Omental fat pad (tissue), 4 donors: ENCODE results near the gene RAB19. TPM values are rescaled to one million over a fixed set of nuclear protein-coding genes. Genes with fewer than 3 reads are reported as not detected.
A peak's percentile ranks its signal among the peaks of the same experiment; 100 is the strongest.

Experiments
- ATAC-seq: fragments of 150-250 bp; one replicate; pipeline ENCODE4 v1.9.1; 2016; ENCODE audit warnings: mild to moderate bottlenecking, moderate library complexity; ENCODE audit not compliant: low FRiP score
- DNase-seq: peaks from one replicate; pipeline ENCODE4 v3.0.0-alpha.2; 2019; ENCODE audit warnings: low spot score
- CTCF ChIP-seq, 3 donors: fragments of 450-650 bp; IDR thresholded peaks; one replicate each; pipeline ENCODE4 v1.5.1; 2016 to 2017; ENCODE audit warnings: antibody characterized with exemption in 3 of 3, mild to moderate bottlenecking in 3 of 3, moderate library complexity in 2 of 3
- total RNA-seq, 4 donors: library from RNA; depleted of rRNA; stranded (reverse); fragments of >200 nt; gene quantifications; one replicate each; pipeline ENCODE4 v1.1.0, GENCODE V29; 2016

Gene RAB19
- total RNA-seq, 4 donors from 2014 or later = 1.3 TPM; not detected in 3

DNA sequence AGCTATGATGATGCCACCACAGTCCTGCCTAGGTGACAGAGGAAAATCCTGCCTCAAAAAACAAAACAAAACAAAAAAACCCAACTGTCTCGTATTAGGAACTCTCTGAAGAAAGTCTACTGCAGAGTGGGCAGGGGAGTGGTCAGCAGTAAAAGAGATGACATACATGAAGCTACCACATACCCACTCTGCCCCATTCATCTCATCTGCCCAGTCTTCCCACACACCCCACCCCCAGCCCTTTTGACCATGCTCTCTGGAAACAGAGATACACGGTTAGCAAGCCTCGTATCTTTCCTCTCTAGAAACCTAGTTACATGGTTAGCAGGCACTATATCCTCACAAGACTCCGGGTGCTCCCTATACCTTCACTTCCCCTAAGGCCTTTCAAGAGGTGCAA is 13.8 kb upstream of the RAB19 start:
- no peak for TF ChIP-seq CTCF (IDR thresholded peaks at IDR 0.05)
- ATAC-seq (no peak), DNase-seq (no peak)

- DNase-seq (no peak), ATAC-seq (no peak)
- no peak for TF ChIP-seq CTCF (IDR thresholded peaks at IDR 0.05)
These were observed 13.2 kb upstream of the RAB19 start for GRCh38 chr7:140390466-140391190.

- TF ChIP-seq CTCF (IDR thresholded peaks at IDR 0.05) = no peak
- no peak for ATAC-seq
These were observed 12.2 kb upstream of the RAB19 start for GRCh38 chr7:140391634-140392033.

DNA sequence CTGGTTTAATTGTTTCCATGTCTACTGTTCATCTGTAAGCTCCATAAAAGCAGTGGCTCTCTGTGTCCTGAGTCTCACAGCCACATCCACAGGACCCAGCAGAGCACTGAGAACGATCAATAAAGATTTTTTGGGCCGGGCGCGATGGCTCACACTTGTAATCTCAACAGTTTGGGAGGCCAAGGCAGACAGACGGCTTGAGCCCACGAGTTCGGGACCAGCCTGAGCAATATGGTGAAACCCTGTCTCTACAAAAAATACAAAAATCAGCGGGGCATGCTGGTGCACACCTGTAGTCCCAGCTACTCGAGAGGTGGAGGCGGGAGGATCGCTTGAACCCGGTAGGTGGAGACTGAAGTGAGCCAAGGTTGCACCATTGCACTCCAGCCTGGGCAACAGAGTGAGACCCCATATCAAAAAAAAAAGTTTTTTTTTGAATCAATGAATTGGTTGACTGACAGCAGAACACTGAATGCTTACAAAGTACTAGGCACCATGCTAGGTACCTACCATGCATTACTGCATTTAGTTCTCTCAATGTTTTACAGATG is 10.0 kb upstream of the RAB19 start:
- TF ChIP-seq CTCF (IDR thresholded peaks at IDR 0.05) = no peak
- DNase-seq (no peak), ATAC-seq (no peak)

More at GRCh38 chr7:140391634-140392033, 12.2 kb upstream of the RAB19 start:
- no peak for DNase-seq

DNA sequence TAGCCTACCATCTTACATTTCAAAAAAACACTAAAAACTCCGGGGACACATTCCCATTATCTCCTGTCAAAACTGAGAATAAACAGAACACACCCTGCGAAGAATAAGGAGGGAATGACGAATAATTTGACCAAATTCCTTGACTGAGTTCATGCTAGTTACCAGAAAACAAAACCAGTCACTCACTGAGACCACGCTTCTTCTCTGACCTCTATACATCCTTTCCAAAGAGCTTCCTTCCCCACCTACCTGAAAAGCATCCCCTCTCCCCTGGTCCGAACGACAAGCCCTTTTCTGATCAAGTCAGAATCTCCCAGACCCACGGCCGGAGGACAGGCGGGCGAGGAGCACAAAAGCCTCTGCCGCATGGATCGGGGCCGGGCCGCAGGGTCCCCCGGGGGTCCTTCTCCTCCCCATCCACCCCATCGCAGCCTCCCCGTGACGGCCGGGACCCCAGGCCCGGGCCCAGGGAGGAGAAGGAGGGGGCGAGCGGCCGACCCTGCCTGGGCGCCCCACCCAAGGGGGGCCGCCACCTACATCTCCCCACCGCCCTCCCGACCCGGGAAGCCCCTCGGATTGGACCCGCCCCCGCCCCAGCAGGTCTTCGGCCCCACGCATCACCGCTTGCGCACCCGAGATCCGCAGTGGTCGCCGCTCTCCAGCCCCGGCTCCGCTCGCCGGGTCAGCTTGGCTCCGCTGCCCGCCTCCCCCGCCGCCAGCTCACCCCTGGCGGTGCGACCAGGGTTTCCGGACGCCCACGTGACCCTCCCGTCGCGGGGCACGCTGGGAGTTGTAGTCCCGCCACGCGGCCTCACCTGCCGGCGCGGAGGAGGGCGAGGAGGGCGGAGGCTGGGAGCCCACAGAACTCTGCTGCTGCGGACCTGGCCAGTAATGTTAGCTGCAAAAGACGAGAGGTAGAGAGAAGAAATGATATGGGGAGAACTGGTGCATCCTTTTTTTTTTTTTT is 5.8 kb upstream of the RAB19 start, which contains the start of gene SLC37A3:
SLC37A3 (minus strand) TSS at position 747 of the 967 bp plus-strand sequence. CDS start 16,004 bp downstream, outside the sequence.
- DNase-seq (peak; percentile 70), ATAC-seq (peak; percentile 92)
- TF ChIP-seq CTCF (IDR thresholded peaks at IDR 0.05) = no peak

- no peak for ATAC-seq
- TF ChIP-seq CTCF (IDR thresholded peaks at IDR 0.05) = no peak
- DNase-seq = no peak
These were observed 5.0 kb upstream of the RAB19 start for GRCh38 chr7:140398821-140399220.
